ENCODE data around the gene UGT2B7. TPM values are rescaled to one million over a fixed set of nuclear protein-coding genes. Genes with fewer than 3 reads are reported as not detected.

UGT2B7 gene
- polyA plus RNA-seq, 1 of the 3 experiments (the other 2 are of a cell fraction), result not detected

- CTCF ChIA-PET, result interaction anchor here (1.5 kb wide), 1 partner anchor 656 kb away, joined by 6 read pairs; no protein-coding TSS in a partner anchor
- H3F3A ChIP-seq (replicated peaks; ENCODE audit: insufficient read depth), result no peaks in the 10 kb centered on the region
- no peak for DNase-seq
- no peak overlapping the region for H2AFZ ChIP-seq (ENCODE audit: low read depth)
- no peaks in the 10 kb centered on the region for H3K4me1 ChIP-seq (ENCODE audit: control insufficient read depth in 1 of 2, insufficient read depth in 2 of 2, low read depth in 1 of 2, low read length in 1 of 2)
- no peak overlapping the region for H3K27ac ChIP-seq (ENCODE audit: low read depth in 2 of 2, low read length in 1 of 2)
- no peaks in the 10 kb centered on the region for H3K36me3 ChIP-seq (replicated peaks in 1 of 2; ENCODE audit: control insufficient read depth in 1 of 2, insufficient read depth in 2 of 2, low read length in 1 of 2)
- H3K79me2 ChIP-seq (ENCODE audit: insufficient read depth), result no peaks in the 10 kb centered on the region
- no peaks in the 10 kb centered on the region for H3K9me3 ChIP-seq
- 7% methylated on average over 4 of the region's 4 CpGs for WGBS (ENCODE audit: low lambda C conversion rate)
- H4K20me1 ChIP-seq (ENCODE audit: insufficient read depth), result no peaks in the 10 kb centered on the region
- POLR2A ChIA-PET, result no interaction called here
- TF ChIP-seq MEF2A (IDR thresholded peaks at IDR 0.05; ENCODE audit: borderline replicate concordance, low read depth) (no peak), MAX (IDR thresholded peaks at IDR 0.05; ENCODE audit: low read depth) (no peak), REST (IDR thresholded peaks at IDR 0.05; ENCODE audit: low read depth, low read length) (no peak)
- no peak overlapping the region for H3K9ac ChIP-seq
- H3K27me3 ChIP-seq (ENCODE audit: insufficient read depth), result no peaks in the 10 kb centered on the region
- no peaks in the 10 kb centered on the region for H3K9me2 ChIP-seq
- H3K4me3 ChIP-seq (ENCODE audit: low read depth in 2 of 2, low read length in 1 of 2), result no peak overlapping the region
- no peak overlapping the region for H3K4me2 ChIP-seq
These were observed 57.7 kb downstream of the UGT2B7 start for GRCh38 chr4:69154021-69154420.

GRCh38 chr4:69156913-69157312 lies 60.6 kb downstream of the UGT2B7 start:
- Histone ChIP-seq H3F3A (replicated peaks; ENCODE audit: insufficient read depth) (no peaks in the 10 kb centered on the region), H3K4me1 (ENCODE audit: control insufficient read depth in 1 of 2, insufficient read depth in 2 of 2, low read depth in 1 of 2, low read length in 1 of 2) (no peaks in the 10 kb centered on the region), H2AFZ (ENCODE audit: low read depth) (no peak overlapping the region), H3K4me3 (ENCODE audit: low read depth in 2 of 2, low read length in 1 of 2) (no peak overlapping the region), H4K20me1 (ENCODE audit: insufficient read depth) (no peaks in the 10 kb centered on the region), H3K27ac (ENCODE audit: low read depth in 2 of 2, low read length in 1 of 2) (no peak overlapping the region), H3K9me2 (no peaks in the 10 kb centered on the region), H3K9ac (no peak overlapping the region), H3K79me2 (ENCODE audit: insufficient read depth) (no peaks in the 10 kb centered on the region), H3K4me2 (no peak overlapping the region), H3K36me3 (replicated peaks in 1 of 2; ENCODE audit: control insufficient read depth in 1 of 2, insufficient read depth in 2 of 2, low read length in 1 of 2) (no peaks in the 10 kb centered on the region), H3K27me3 (ENCODE audit: insufficient read depth) (no peaks in the 10 kb centered on the region), H3K9me3 (no peaks in the 10 kb centered on the region)
- ChIA-PET POLR2A (no interaction called here), CTCF (no interaction called here)
- no peak for DNase-seq
- WGBS (ENCODE audit: low lambda C conversion rate), result 5% methylated on average over 2 of the region's 2 CpGs
- no peak for TF ChIP-seq RAD21 (IDR thresholded peaks at IDR 0.05; ENCODE audit: low read length)
- peak; percentile 46 for TF ChIP-seq CTCF (IDR thresholded peaks at IDR 0.05)

Other genes starting within 250 kb of the UGT2B7 start
- not detected in 2 replicates for gene UGT2A3, start 144.7 kb upstream of the UGT2B7 start, polyA plus RNA-seq (2012; rRNA removed)
- not detected in 2 replicates for gene UGT2B11, start 118.3 kb downstream of the UGT2B7 start, polyA plus RNA-seq (2012; rRNA removed)
- not detected in 2 replicates for gene UGT2B28, start 184.0 kb downstream of the UGT2B7 start, polyA plus RNA-seq (2012; rRNA removed)

Data from SK-N-SH (cell line).